SK-N-SH (cell line): ENCODE data around the gene AGAP1. TPM values are rescaled to one million over a fixed set of nuclear protein-coding genes. Genes with fewer than 3 reads are reported as not detected.

ENCODE experiments used
- CTCF ChIA-PET: fragments of 300-600, 350-600 bp; formaldehyde crosslinking; extraction: SDS; loops from one replicate; lab custom pipeline; 2021; lab: Yijun Ruan, JAX
- POLR2A ChIA-PET: fragments of 350-600 bp; sonication (Branson Sonifier 250); formaldehyde crosslinking; extraction: SDS; loops from one replicate; lab custom pipeline; 2020; ENCODE audit warnings: antibody characterized with exemption, inconsistent platforms; lab: Yijun Ruan, JAX
- DNase-seq: peaks from one replicate; pipeline ENCODE4 v3.0.0; 2012
- H2AFZ ChIP-seq: fragments of 200-600 bp; sonication (generic); 2 replicates; pipeline ENCODE4 v1.8.1; 2016; ENCODE audit warnings: antibody characterized with exemption, mild to moderate bottlenecking, low read depth
- H3F3A ChIP-seq: fragments of 200-600 bp; sonication (generic); replicated peaks from 2 replicates; pipeline ENCODE3; 2016; ENCODE audit warnings: antibody characterized with exemption, mild to moderate bottlenecking; ENCODE audit not compliant: insufficient read depth
- H3K27ac ChIP-seq, 2 experiments: fragments of 200-500 bp in 1 of 2; fragments of 200-600 bp in 1 of 2; sonication (Bioruptor generic) in 1 of 2; sonication (generic), shearing (Covaris generic) in 1 of 2; 2 replicates each; pipeline versions ENCODE4 v1.5.1 to v1.6.1; 2014 to 2016; ENCODE audit warnings: low read depth in 2 of 2, inconsistent platforms in 1 of 2, low read length in 1 of 2, mild to moderate bottlenecking in 1 of 2, mixed read lengths in 1 of 2
- H3K27me3 ChIP-seq: fragments of 200-600 bp; sonication (generic), shearing (Covaris generic); 2 replicates; pipeline ENCODE4 v1.6.1; 2016; ENCODE audit warnings: mixed run types; ENCODE audit not compliant: insufficient read depth
- H3K36me3 ChIP-seq, 2 experiments: fragments of 200-500 bp in 1 of 2; fragments of 200-600 bp in 1 of 2; sonication (Bioruptor generic) in 1 of 2; sonication (generic) in 1 of 2; replicated peaks in 1 of 2; 2 replicates each; pipeline versions ENCODE3 to v1.5.1; 2014 to 2016; ENCODE audit warnings: low read length in 1 of 2, mild to moderate bottlenecking in 1 of 2; ENCODE audit not compliant: insufficient read depth in 2 of 2, control insufficient read depth in 1 of 2
- H3K4me1 ChIP-seq, 2 experiments: fragments of 200-500 bp in 1 of 2; fragments of 200-600 bp in 1 of 2; sonication (Bioruptor generic) in 1 of 2; sonication (generic), shearing (Covaris generic) in 1 of 2; 2 replicates each; pipeline versions ENCODE4 v1.5.1 to v1.6.1; 2014 to 2016; ENCODE audit warnings: low read depth in 1 of 2, low read length in 1 of 2, mixed run types in 1 of 2; ENCODE audit not compliant: insufficient read depth in 2 of 2, control insufficient read depth in 1 of 2
- H3K4me2 ChIP-seq: fragments of 200-600 bp; sonication (generic), shearing (Covaris generic); 2 replicates; pipeline ENCODE4 v1.6.1; 2017; ENCODE audit warnings: mixed run types
- H3K4me3 ChIP-seq, 2 experiments: fragments of 200-500 bp in 1 of 2; fragments of 200-600 bp in 1 of 2; sonication (Bioruptor generic) in 1 of 2; sonication (generic), shearing (Covaris generic) in 1 of 2; 2 replicates each; pipeline versions ENCODE4 v1.5.1 to v1.8.1; 2014 to 2016; ENCODE audit warnings: low read depth in 2 of 2, inconsistent platforms in 1 of 2, low read length in 1 of 2, mild to moderate bottlenecking in 1 of 2, mixed read lengths in 1 of 2, moderate library complexity in 1 of 2
- H3K79me2 ChIP-seq: fragments of 200-600 bp; sonication (generic); 2 replicates; pipeline ENCODE4 v1.8.1; 2017; ENCODE audit warnings: mild to moderate bottlenecking; ENCODE audit not compliant: insufficient read depth
- H3K9ac ChIP-seq: fragments of 200-600 bp; sonication (generic); 2 replicates; pipeline ENCODE4 v1.6.1; 2017; ENCODE audit warnings: mixed run types
- H3K9me2 ChIP-seq: fragments of 200-600 bp; sonication (generic); 2 replicates; pipeline ENCODE4 v1.6.1; 2017; ENCODE audit warnings: mixed run types
- H3K9me3 ChIP-seq: fragments of 200-600 bp; sonication (generic); 2 replicates; pipeline ENCODE4 v1.6.1; 2017; ENCODE audit warnings: mixed run types, mild to moderate bottlenecking, moderate library complexity
- H4K20me1 ChIP-seq: fragments of 200-600 bp; sonication (generic); 2 replicates; pipeline ENCODE4 v1.6.1; 2017; ENCODE audit warnings: mild to moderate bottlenecking, mixed run types; ENCODE audit not compliant: insufficient read depth
- EZH2phosphoT487 ChIP-seq: fragments of 200-600 bp; sonication (generic); IDR thresholded peaks from 2 replicates; pipeline ENCODE4 v1.6.1; 2017; ENCODE audit warnings: low read depth, mixed run types, mild to moderate bottlenecking, antibody characterized with exemption, moderate library complexity, borderline replicate concordance
- FOSL2 ChIP-seq: IDR thresholded peaks from 2 replicates; pipeline ENCODE4 v1.4.0; 2012; ENCODE audit warnings: low read depth, mild to moderate bottlenecking, moderate library complexity, borderline replicate concordance
- FOXJ3 ChIP-seq: sonication (generic); formaldehyde crosslinking; IDR thresholded peaks from 2 replicates; pipeline ENCODE4 v1.5.1; 2020; ENCODE audit warnings: mild to moderate bottlenecking, missing genetic modification reagents
- FOXM1 ChIP-seq: IDR thresholded peaks from 2 replicates; pipeline ENCODE4 v1.4.0; 2012; ENCODE audit warnings: low read depth, mild to moderate bottlenecking
- GABPA ChIP-seq: IDR thresholded peaks from 2 replicates; pipeline ENCODE4 v1.4.0; 2012; ENCODE audit warnings: low read depth, mild to moderate bottlenecking
- JUND ChIP-seq: IDR thresholded peaks from 2 replicates; pipeline ENCODE4 v1.4.0; 2012
- MXI1 ChIP-seq: IDR thresholded peaks from 2 replicates; pipeline ENCODE4 v1.6.1; 2012; ENCODE audit warnings: mild to moderate bottlenecking, low read depth, low read length, improper control_type of control experiment
- NFIC ChIP-seq: IDR thresholded peaks from 2 replicates; pipeline ENCODE4 v1.4.0; 2012; ENCODE audit warnings: borderline replicate concordance
- NRF1 ChIP-seq: IDR thresholded peaks from 2 replicates; pipeline ENCODE4 v1.6.1; 2012; ENCODE audit warnings: low read depth, mild to moderate bottlenecking, low read length
- PBX3 ChIP-seq: IDR thresholded peaks from 2 replicates; pipeline ENCODE4; 2012
- POLR2AphosphoS5 ChIP-seq: IDR thresholded peaks from 2 replicates; pipeline ENCODE4 v1.6.1; 2012; ENCODE audit warnings: low read depth, low read length
- RAD21 ChIP-seq: IDR thresholded peaks from 2 replicates; pipeline ENCODE4 v1.6.1; 2012; ENCODE audit warnings: mild to moderate bottlenecking, low read length
- SIN3A ChIP-seq: IDR thresholded peaks from 2 replicates; pipeline ENCODE4 v1.6.1; 2012; ENCODE audit warnings: low read depth, mild to moderate bottlenecking, low read length, moderate library complexity, borderline replicate concordance
- SMC3 ChIP-seq: IDR thresholded peaks from 2 replicates; pipeline ENCODE4 v1.6.1; 2012; ENCODE audit warnings: low read depth, low read length, improper control_type of control experiment
- TCF12 ChIP-seq: IDR thresholded peaks from 2 replicates; pipeline ENCODE4 v1.4.0; 2012
- YY1 ChIP-seq: IDR thresholded peaks from 2 replicates; pipeline ENCODE4 v1.4.0; 2012; ENCODE audit warnings: low read depth, mild to moderate bottlenecking
- WGBS: methylation state at CpG from one replicate; pipeline ENCODE4 v1.1.6; 2017; ENCODE audit warnings: low lambda C conversion rate; 5-methylcytosine and 5-hydroxymethylcytosine counted together
- polyA plus RNA-seq, 3 experiments: library from polyadenylated mRNA; depleted of rRNA; stranded (reverse); fragments of >200 nt; gene quantifications; 2 replicates each; pipeline ENCODE4 v1.2.3, GENCODE V29; 2012
- TF ChIP-seq, protein P1 (sequence below): IDR thresholded peaks from 2 replicates; pipeline ENCODE4 v1.4.0; 2012; ENCODE audit warnings: low read depth, borderline replicate concordance
- TF ChIP-seq, protein P2 (sequence below): fragments of 150-350 bp; IDR thresholded peaks from 2 replicates; pipeline ENCODE4 v1.6.1; 2017; ENCODE audit warnings: antibody characterized with exemption, low read length, low read depth, borderline replicate concordance

The AGAP1 gene
- polyA plus RNA-seq, 1 of the 3 experiments (the other 2 are of a cell fraction), result 8.8 TPM

DNA sequence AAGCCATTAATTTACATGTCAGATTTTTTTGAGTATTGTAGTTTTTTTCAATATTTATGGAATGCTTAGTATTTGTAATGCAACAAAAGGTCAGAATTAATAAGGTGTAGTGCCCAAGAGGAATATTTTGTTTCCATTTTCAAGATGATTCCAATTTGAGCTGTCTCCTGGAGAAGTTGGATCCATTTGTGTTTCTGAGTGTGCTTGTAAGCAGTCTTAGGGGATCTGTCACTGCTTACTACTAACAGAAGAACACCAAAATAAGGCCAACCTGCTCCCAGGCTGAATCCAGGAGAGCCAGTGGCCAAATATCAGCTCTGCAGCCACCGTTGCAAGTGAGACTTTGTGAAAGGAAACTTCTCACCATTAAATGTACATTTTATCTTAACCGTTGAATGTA lies 129.9 kb downstream of the AGAP1 start (continued):
- TF ChIP-seq, protein P1, sequence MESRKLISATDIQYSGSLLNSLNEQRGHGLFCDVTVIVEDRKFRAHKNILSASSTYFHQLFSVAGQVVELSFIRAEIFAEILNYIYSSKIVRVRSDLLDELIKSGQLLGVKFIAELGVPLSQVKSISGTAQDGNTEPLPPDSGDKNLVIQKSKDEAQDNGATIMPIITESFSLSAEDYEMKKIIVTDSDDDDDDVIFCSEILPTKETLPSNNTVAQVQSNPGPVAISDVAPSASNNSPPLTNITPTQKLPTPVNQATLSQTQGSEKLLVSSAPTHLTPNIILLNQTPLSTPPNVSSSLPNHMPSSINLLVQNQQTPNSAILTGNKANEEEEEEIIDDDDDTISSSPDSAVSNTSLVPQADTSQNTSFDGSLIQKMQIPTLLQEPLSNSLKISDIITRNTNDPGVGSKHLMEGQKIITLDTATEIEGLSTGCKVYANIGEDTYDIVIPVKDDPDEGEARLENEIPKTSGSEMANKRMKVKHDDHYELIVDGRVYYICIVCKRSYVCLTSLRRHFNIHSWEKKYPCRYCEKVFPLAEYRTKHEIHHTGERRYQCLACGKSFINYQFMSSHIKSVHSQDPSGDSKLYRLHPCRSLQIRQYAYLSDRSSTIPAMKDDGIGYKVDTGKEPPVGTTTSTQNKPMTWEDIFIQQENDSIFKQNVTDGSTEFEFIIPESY, result no peak
- TF ChIP-seq, all 33 proteins: peak for 0

DNA sequence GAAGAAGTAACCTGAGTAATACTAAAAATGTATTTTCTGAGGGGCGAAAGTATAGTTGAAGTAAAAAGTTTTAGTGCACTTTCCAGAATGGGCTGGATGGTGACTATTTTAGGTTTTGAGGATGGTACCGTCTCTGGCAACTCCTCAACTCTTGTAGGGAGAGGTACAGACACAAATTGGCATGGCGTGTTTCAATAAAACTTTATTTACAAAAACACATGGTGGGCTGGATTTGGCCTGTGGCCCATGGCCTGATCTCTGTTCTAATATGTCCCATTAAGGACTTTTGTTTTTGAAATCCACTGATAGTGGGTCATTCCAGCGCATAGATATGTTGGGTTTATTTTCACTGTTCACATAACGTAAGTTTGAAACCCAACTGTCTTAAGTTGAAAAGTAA lies 132.8 kb downstream of the AGAP1 start:
- no peaks in the 10 kb centered on the region for H3K27me3 ChIP-seq
- H3K4me2 ChIP-seq, result no peak overlapping the region
- 95% methylated on average over 5 of the region's 5 CpGs for WGBS
- TF ChIP-seq TCF12 (no peak), JUND (no peak), PBX3 (no peak), FOXJ3 (CRISPR knock-in tag) (no peak), FOXM1 (no peak), NFIC (no peak), RAD21 (no peak), SIN3A (no peak), YY1 (no peak), MXI1 (no peak), GABPA (no peak), NRF1 (no peak), POLR2AphosphoS5 (no peak), SMC3 (no peak), EZH2phosphoT487 (no peak), FOSL2 (no peak)
- TF ChIP-seq, protein P2, sequence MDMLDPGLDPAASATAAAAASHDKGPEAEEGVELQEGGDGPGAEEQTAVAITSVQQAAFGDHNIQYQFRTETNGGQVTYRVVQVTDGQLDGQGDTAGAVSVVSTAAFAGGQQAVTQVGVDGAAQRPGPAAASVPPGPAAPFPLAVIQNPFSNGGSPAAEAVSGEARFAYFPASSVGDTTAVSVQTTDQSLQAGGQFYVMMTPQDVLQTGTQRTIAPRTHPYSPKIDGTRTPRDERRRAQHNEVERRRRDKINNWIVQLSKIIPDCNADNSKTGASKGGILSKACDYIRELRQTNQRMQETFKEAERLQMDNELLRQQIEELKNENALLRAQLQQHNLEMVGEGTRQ, result no peak
- TF ChIP-seq, protein P1, result no peak
- TF ChIP-seq, all 33 proteins: peak for 0
- H4K20me1 ChIP-seq, result peaks cover 19% of the 10 kb centered on the region
- peaks cover 15% of the 10 kb centered on the region; the same call in 1 of the 2 replicates for H3K79me2 ChIP-seq
- no peaks in the 10 kb centered on the region for H3K36me3 ChIP-seq
- no peak overlapping the region for H3K4me3 ChIP-seq
- ChIA-PET CTCF (interaction anchor here (1.2 kb wide), 1 partner anchor 18 kb away, joined by 4 read pairs; no protein-coding TSS in a partner anchor), POLR2A (no interaction called here)
- H3K27ac ChIP-seq, result no peak overlapping the region
- H2AFZ ChIP-seq, result no peak overlapping the region
- no peak for DNase-seq
- no peaks in the 10 kb centered on the region for H3K9me3 ChIP-seq
- no peaks in the 10 kb centered on the region; a peak in 1 of 4 replicates for H3K4me1 ChIP-seq
- H3F3A ChIP-seq, result no peaks in the 10 kb centered on the region
- H3K9ac ChIP-seq, result no peak overlapping the region
- no peaks in the 10 kb centered on the region for H3K9me2 ChIP-seq
